HEK293 (cell line): Measurements from ENCODE around the gene NOS1.

Source experiments
- CTCF ChIA-PET: fragments of 350-600 bp; formaldehyde crosslinking; extraction: SDS; loops from one replicate; lab custom pipeline; 2021; ENCODE audit warnings: antibody characterized with exemption; lab: Yijun Ruan, JAX
- POLR2A ChIA-PET: fragments of 300-600 bp; formaldehyde crosslinking; extraction: SDS; loops from one replicate; lab custom pipeline; 2020; ENCODE audit warnings: antibody characterized with exemption, inconsistent platforms; lab: Yijun Ruan, JAX
- H3K27ac ChIP-seq: fragments of 200-500 bp; sonication (Bioruptor generic); 2 replicates; pipeline ENCODE4 v1.5.1; 2014; ENCODE audit warnings: low read depth, low read length, control low read depth, inconsistent platforms; ENCODE audit errors: extremely low read depth
- H3K36me3 ChIP-seq, 2 experiments: fragments of 200-500 bp in 1 of 2; sonication (Bioruptor generic) in 1 of 2; 1 replicate in 1 of 2; 2 replicates in 1 of 2; pipeline ENCODE4 v1.5.1; 2014 to 2017; ENCODE audit warnings: inconsistent platforms in 2 of 2, low read length in 2 of 2; ENCODE audit not compliant: control insufficient read depth in 2 of 2, insufficient read depth in 1 of 2
- H3K4me1 ChIP-seq: fragments of 200-500 bp; sonication (Bioruptor generic); 2 replicates; pipeline ENCODE4 v1.5.1; 2014; ENCODE audit warnings: mild to moderate bottlenecking, low read length, inconsistent platforms; ENCODE audit not compliant: control insufficient read depth, insufficient read depth
- H3K4me3 ChIP-seq: 2 replicates; pipeline ENCODE4 v1.5.1; 2011; ENCODE audit warnings: low read depth, mild to moderate bottlenecking, control low read depth, low read length, moderate library complexity
- H3K9me3 ChIP-seq: fragments of 200-500 bp; sonication (Bioruptor generic); 2 replicates; pipeline ENCODE4 v1.5.1; 2014; ENCODE audit warnings: low read depth, low read length, inconsistent platforms; ENCODE audit not compliant: control insufficient read depth, insufficient read depth
- AEBP2 ChIP-seq: fragments of 450-650 bp; formaldehyde crosslinking; IDR thresholded peaks from 2 replicates; pipeline ENCODE4 v1.5.1; 2016; ENCODE audit warnings: missing biosample characterization, missing genetic modification characterization, borderline replicate concordance
- GLIS2 ChIP-seq: fragments of 450-650 bp; formaldehyde crosslinking; IDR thresholded peaks from 2 replicates; pipeline ENCODE4 v1.5.1; 2016; ENCODE audit warnings: missing biosample characterization, missing genetic modification characterization
- HOXD13 ChIP-seq: sonication (generic); formaldehyde crosslinking; IDR thresholded peaks from 2 replicates; pipeline ENCODE4 v1.8.0; 2022; ENCODE audit warnings: missing genetic modification reagents, borderline replicate concordance
- IKZF3 ChIP-seq: fragments of 450-650 bp; IDR thresholded peaks from 2 replicates; pipeline ENCODE4 v1.5.0; 2018; ENCODE audit warnings: missing biosample characterization, mild to moderate bottlenecking, missing genetic modification characterization, moderate library complexity
- KLF8 ChIP-seq: fragments of 450-650 bp; formaldehyde crosslinking; IDR thresholded peaks from 2 replicates; pipeline ENCODE4 v1.5.1; 2016; ENCODE audit warnings: missing biosample characterization, missing genetic modification characterization
- PRDM1 ChIP-seq: fragments of 450-650 bp; formaldehyde crosslinking; IDR thresholded peaks from 2 replicates; pipeline ENCODE4; 2016; ENCODE audit warnings: missing biosample characterization, missing genetic modification characterization
- PRDM10 ChIP-seq: fragments of 450-650 bp; formaldehyde crosslinking; IDR thresholded peaks from 2 replicates; pipeline ENCODE4 v1.5.1; 2016; ENCODE audit warnings: missing biosample characterization, missing genetic modification characterization
- REPIN1 ChIP-seq: fragments of 450-650 bp; formaldehyde crosslinking; IDR thresholded peaks from 2 replicates; pipeline ENCODE4 v1.5.1; 2017; ENCODE audit warnings: missing biosample characterization, missing genetic modification characterization, low read depth
- ZEB2 ChIP-seq: fragments of 450-650 bp; formaldehyde crosslinking; IDR thresholded peaks from 2 replicates; pipeline ENCODE4 v1.5.1; 2016; ENCODE audit warnings: missing biosample characterization, missing genetic modification characterization
- ZNF174 ChIP-seq: fragments of 450-650 bp; formaldehyde crosslinking; IDR thresholded peaks from 2 replicates; pipeline ENCODE4 v1.5.0; 2017; ENCODE audit warnings: missing biosample characterization, mild to moderate bottlenecking, missing genetic modification characterization
- ZNF175 ChIP-seq: fragments of 450-650 bp; formaldehyde crosslinking; IDR thresholded peaks from 2 replicates; pipeline ENCODE4 v1.5.1; 2016; ENCODE audit warnings: missing biosample characterization, missing genetic modification characterization
- ZNF184 ChIP-seq: fragments of 450-650 bp; IDR thresholded peaks from 2 replicates; pipeline ENCODE4 v1.5.1; 2018; ENCODE audit warnings: missing biosample characterization, mild to moderate bottlenecking, missing genetic modification characterization
- ZNF211 ChIP-seq: fragments of 450-650 bp; formaldehyde crosslinking; IDR thresholded peaks from 2 replicates; pipeline ENCODE4 v1.5.1; 2016; ENCODE audit warnings: low read depth, missing biosample characterization, missing genetic modification characterization
- ZNF266 ChIP-seq: fragments of 450-650 bp; formaldehyde crosslinking; IDR thresholded peaks from 2 replicates; pipeline ENCODE4 v1.5.1; 2016; ENCODE audit warnings: missing biosample characterization, missing genetic modification characterization, low read depth
- ZNF302 ChIP-seq: fragments of 450-650 bp; formaldehyde crosslinking; IDR thresholded peaks from 2 replicates; pipeline ENCODE4 v1.5.1; 2016; ENCODE audit warnings: missing biosample characterization, missing genetic modification characterization, low read depth
- ZNF311 ChIP-seq: fragments of 450-650 bp; formaldehyde crosslinking; IDR thresholded peaks from 2 replicates; pipeline ENCODE4 v1.5.1; 2017; ENCODE audit warnings: missing biosample characterization, missing genetic modification characterization, borderline replicate concordance
- ZNF488 ChIP-seq: fragments of 450-650 bp; formaldehyde crosslinking; IDR thresholded peaks from 2 replicates; pipeline ENCODE4 v1.5.1; 2016; ENCODE audit warnings: missing biosample characterization, missing genetic modification characterization
- ZNF501 ChIP-seq: fragments of 450-650 bp; formaldehyde crosslinking; IDR thresholded peaks from 2 replicates; pipeline ENCODE4 v1.5.1; 2016; ENCODE audit warnings: missing biosample characterization, missing genetic modification characterization
- ZNF544 ChIP-seq: fragments of 450-650 bp; formaldehyde crosslinking; IDR thresholded peaks from 2 replicates; pipeline ENCODE4 v1.5.0; 2017; ENCODE audit warnings: missing biosample characterization, missing genetic modification characterization
- ZNF555 ChIP-seq: fragments of 450-650 bp; formaldehyde crosslinking; conservative IDR thresholded peaks from 2 replicates; pipeline ENCODE4 v1.5.1; 2017; ENCODE audit warnings: missing biosample characterization, mild to moderate bottlenecking, missing genetic modification characterization, inconsistent platforms
- ZNF596 ChIP-seq: fragments of 450-650 bp; IDR thresholded peaks from 2 replicates; pipeline ENCODE4 v1.5.0; 2018; ENCODE audit warnings: missing biosample characterization, mild to moderate bottlenecking, missing genetic modification characterization, moderate library complexity
- ZNF692 ChIP-seq: fragments of 450-650 bp; formaldehyde crosslinking; IDR thresholded peaks from 2 replicates; pipeline ENCODE4 v1.5.1; 2016; ENCODE audit warnings: missing biosample characterization, missing genetic modification characterization
- ZNF707 ChIP-seq: fragments of 450-650 bp; formaldehyde crosslinking; IDR thresholded peaks from 2 replicates; pipeline ENCODE4 v1.5.1; 2016; ENCODE audit warnings: missing biosample characterization, missing genetic modification characterization
- ZNF791 ChIP-seq: fragments of 450-650 bp; formaldehyde crosslinking; IDR thresholded peaks from 2 replicates; pipeline ENCODE4 v1.5.1; 2016; ENCODE audit warnings: missing biosample characterization, missing genetic modification characterization
- ZNF843 ChIP-seq: fragments of 450-650 bp; formaldehyde crosslinking; IDR thresholded peaks from 2 replicates; pipeline ENCODE4 v1.5.1; 2016; ENCODE audit warnings: missing biosample characterization, missing genetic modification characterization
- ZXDB ChIP-seq: fragments of 450-650 bp; formaldehyde crosslinking; IDR thresholded peaks from 2 replicates; pipeline ENCODE4 v1.5.1; 2016; ENCODE audit warnings: missing biosample characterization, missing genetic modification characterization
- TF ChIP-seq, protein P1 (sequence below): fragments of 450-650 bp; formaldehyde crosslinking; IDR thresholded peaks from 2 replicates; pipeline ENCODE4 v1.5.1; 2016; ENCODE audit warnings: missing biosample characterization, missing genetic modification characterization

The NOS1 gene

DNA sequence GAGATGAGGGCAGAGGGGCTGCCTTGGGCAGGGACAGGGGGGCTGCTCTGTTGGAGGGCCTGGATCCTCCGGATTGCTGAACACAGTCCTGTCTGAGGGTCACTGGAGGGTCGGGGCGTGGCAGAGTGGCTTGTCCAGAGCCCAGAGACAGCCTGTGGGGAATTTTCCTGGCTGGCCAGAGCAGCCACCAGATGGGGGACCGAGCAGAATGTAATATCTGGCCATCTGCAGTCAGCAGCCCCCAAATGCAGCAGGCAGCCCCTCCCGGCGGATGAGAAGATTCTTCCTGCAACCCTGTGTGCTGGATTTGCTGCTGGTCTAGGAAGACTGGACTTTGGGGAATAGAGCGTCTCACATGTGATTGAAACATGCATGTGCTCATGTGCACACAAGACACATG is 23.3 kb upstream of the NOS1 start:
- H3K9me3 ChIP-seq: no peaks in the 10 kb centered on the region
- no peaks in the 10 kb centered on the region for H3K4me1 ChIP-seq
- H3K4me3 ChIP-seq: no peak overlapping the region
- CTCF ChIA-PET: no interaction called here
- POLR2A ChIA-PET: no interaction called here
- no peaks in the 10 kb centered on the region for H3K36me3 ChIP-seq
- H3K27ac ChIP-seq: no peak overlapping the region
- no peak for TF ChIP-seq ZNF843
- TF ChIP-seq, protein P1, sequence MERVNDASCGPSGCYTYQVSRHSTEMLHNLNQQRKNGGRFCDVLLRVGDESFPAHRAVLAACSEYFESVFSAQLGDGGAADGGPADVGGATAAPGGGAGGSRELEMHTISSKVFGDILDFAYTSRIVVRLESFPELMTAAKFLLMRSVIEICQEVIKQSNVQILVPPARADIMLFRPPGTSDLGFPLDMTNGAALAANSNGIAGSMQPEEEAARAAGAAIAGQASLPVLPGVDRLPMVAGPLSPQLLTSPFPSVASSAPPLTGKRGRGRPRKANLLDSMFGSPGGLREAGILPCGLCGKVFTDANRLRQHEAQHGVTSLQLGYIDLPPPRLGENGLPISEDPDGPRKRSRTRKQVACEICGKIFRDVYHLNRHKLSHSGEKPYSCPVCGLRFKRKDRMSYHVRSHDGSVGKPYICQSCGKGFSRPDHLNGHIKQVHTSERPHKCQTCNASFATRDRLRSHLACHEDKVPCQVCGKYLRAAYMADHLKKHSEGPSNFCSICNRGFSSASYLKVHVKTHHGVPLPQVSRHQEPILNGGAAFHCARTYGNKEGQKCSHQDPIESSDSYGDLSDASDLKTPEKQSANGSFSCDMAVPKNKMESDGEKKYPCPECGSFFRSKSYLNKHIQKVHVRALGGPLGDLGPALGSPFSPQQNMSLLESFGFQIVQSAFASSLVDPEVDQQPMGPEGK (tag by site-specific recombination): no peak
- no peak for TF ChIP-seq ZEB2
- no peak for TF ChIP-seq ZNF544
- TF ChIP-seq KLF8 (tag by site-specific recombination): no peak
- no peak for TF ChIP-seq ZNF791 (tag by site-specific recombination)
- TF ChIP-seq GLIS2 (tag by site-specific recombination): no peak
- no peak for TF ChIP-seq ZNF174 (tag by site-specific recombination)
- no peak for TF ChIP-seq ZNF311 (tag by site-specific recombination)
- no peak for TF ChIP-seq ZNF596 (tag by site-specific recombination)
- TF ChIP-seq ZNF707 (tag by site-specific recombination): no peak
- no peak for TF ChIP-seq ZNF692 (tag by site-specific recombination)
- no peak for TF ChIP-seq ZNF266 (tag by site-specific recombination)
- TF ChIP-seq REPIN1: no peak
- TF ChIP-seq ZXDB (tag by site-specific recombination): no peak
- TF ChIP-seq ZNF175 (tag by site-specific recombination): no peak
- no peak for TF ChIP-seq ZNF302 (tag by site-specific recombination)
- no peak for TF ChIP-seq ZNF211 (tag by site-specific recombination)
- TF ChIP-seq ZNF184 (tag by site-specific recombination): no peak
- TF ChIP-seq, all 188 proteins: peak for 0

DNA sequence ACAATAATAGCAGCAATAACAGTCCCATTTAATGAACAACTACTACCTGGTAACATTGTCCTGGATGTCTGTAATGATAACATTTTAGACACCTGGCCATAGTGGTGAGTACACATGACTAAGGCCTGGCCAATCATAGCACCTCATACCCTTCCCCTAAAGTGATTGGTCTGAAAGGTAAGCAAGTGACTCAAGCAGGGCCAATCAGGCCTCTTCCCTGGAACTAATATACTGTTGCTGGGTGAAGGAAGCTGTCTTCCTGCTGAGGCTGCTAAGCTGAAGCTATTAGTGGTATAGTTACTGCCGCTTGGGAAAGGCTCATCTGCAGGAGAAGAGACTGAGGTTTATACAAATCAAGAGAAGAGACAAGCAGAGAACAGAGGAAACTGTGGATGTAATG is 18.7 kb upstream of the NOS1 start:
- ChIA-PET CTCF (interaction anchor here (1.5 to 1.7 kb wide), 2 partner anchors 13 to 14 kb away, joined by 4 to 10 read pairs; no protein-coding TSS in a partner anchor), POLR2A (no interaction called here)
- Histone ChIP-seq H3K4me3 (no peak overlapping the region), H3K4me1 (no peaks in the 10 kb centered on the region), H3K9me3 (no peaks in the 10 kb centered on the region), H3K27ac (no peak overlapping the region), H3K36me3 (no peaks in the 10 kb centered on the region)
- TF ChIP-seq ZEB2: no peak
- TF ChIP-seq AEBP2 (tag by site-specific recombination): no peak
- no peak for TF ChIP-seq IKZF3 (tag by site-specific recombination)
- TF ChIP-seq REPIN1: no peak
- TF ChIP-seq ZNF501: no peak
- no peak for TF ChIP-seq HOXD13 (CRISPR knock-in tag)
- TF ChIP-seq PRDM10 (tag by site-specific recombination): no peak
- TF ChIP-seq ZNF488 (tag by site-specific recombination): no peak
- no peak for TF ChIP-seq ZNF555 (tag by site-specific recombination)
- no peak for TF ChIP-seq PRDM1 (tag by site-specific recombination)
